GM23338 (cell line): Measurements from ENCODE around the gene HRH2. TPM values are rescaled to one million over a fixed set of nuclear protein-coding genes. Genes with fewer than 3 reads are reported as not detected.

Experiments
- ATAC-seq: fragments of 200-7000 bp; cut with Tn5 transposase; 3 replicates; pipeline ENCODE4 v1.9.1; 2020
- DNase-seq: peaks from one replicate; pipeline ENCODE4 v3.0.0-alpha.2; 2015; ENCODE audit warnings: low spot score
- H2AFZ ChIP-seq: fragments of 200-600 bp; sonication (generic); 2 replicates; pipeline ENCODE4 v1.8.0; 2016; ENCODE audit warnings: antibody characterized with exemption, mild to moderate bottlenecking, moderate library complexity
- H3F3A ChIP-seq: fragments of 200-600 bp; sonication (generic); replicated peaks from 2 replicates; pipeline ENCODE4 v1.8.0; 2017; ENCODE audit warnings: antibody characterized with exemption, mixed run types, low read depth
- H3K27ac ChIP-seq: fragments of 200-600 bp; sonication (generic); 2 replicates; pipeline ENCODE4 v1.6.1; 2016; ENCODE audit warnings: low read depth
- H3K27me3 ChIP-seq: fragments of 200-600 bp; sonication (generic); 2 replicates; pipeline ENCODE4 v1.8.0; 2016; ENCODE audit warnings: mild to moderate bottlenecking, mixed run types, moderate library complexity; ENCODE audit not compliant: insufficient read depth
- H3K36me3 ChIP-seq: fragments of 200-600 bp; sonication (generic); 2 replicates; pipeline ENCODE4 v1.8.0; 2016; ENCODE audit warnings: mild to moderate bottlenecking; ENCODE audit not compliant: insufficient read depth
- H3K4me1 ChIP-seq: fragments of 200-600 bp; sonication (generic); 2 replicates; pipeline ENCODE4 v1.8.0; 2016; ENCODE audit warnings: mild to moderate bottlenecking, moderate library complexity; ENCODE audit not compliant: insufficient read depth
- H3K4me2 ChIP-seq: fragments of 200-600 bp; sonication (generic); 2 replicates; pipeline ENCODE4 v1.7.1; 2017; ENCODE audit warnings: mixed run types
- H3K4me3 ChIP-seq: fragments of 200-600 bp; sonication (generic); 2 replicates; pipeline ENCODE4 v1.6.1; 2016; ENCODE audit warnings: mixed run types
- H3K79me2 ChIP-seq: fragments of 200-600 bp; sonication (generic); replicated peaks from 2 replicates; pipeline ENCODE4 v1.8.0; 2017; ENCODE audit warnings: mild to moderate bottlenecking; ENCODE audit not compliant: insufficient read depth
- H3K9me2 ChIP-seq: fragments of 200-600 bp; sonication (generic); 2 replicates; pipeline ENCODE4 v1.8.0; 2017; ENCODE audit not compliant: insufficient read depth
- H4K20me1 ChIP-seq: fragments of 200-600 bp; sonication (generic); replicated peaks from 2 replicates; pipeline ENCODE4 v1.8.0; 2017; ENCODE audit warnings: mild to moderate bottlenecking; ENCODE audit not compliant: insufficient read depth
- H3K27ac Mint-ChIP-seq: 2 replicates; pipeline ENCODE4 v1.8.0; 2020; ENCODE audit warnings: inconsistent platforms, mild to moderate bottlenecking, moderate library complexity, mixed read lengths
- H3K27me3 Mint-ChIP-seq: 3 replicates; pipeline ENCODE4 v1.8.0; 2022; ENCODE audit warnings: low read depth, mild to moderate bottlenecking, moderate library complexity, mixed read lengths, inconsistent platforms; ENCODE audit not compliant: insufficient read depth, poor library complexity
- H3K36me3 Mint-ChIP-seq: 3 replicates; pipeline ENCODE4 v1.8.0; 2021; ENCODE audit warnings: low read depth, mild to moderate bottlenecking, inconsistent platforms, moderate library complexity, mixed read lengths
- H3K4me1 Mint-ChIP-seq: 3 replicates; pipeline ENCODE4 v1.8.0; 2020; ENCODE audit warnings: mild to moderate bottlenecking, inconsistent platforms, mixed read lengths
- H3K4me3 Mint-ChIP-seq: 3 replicates; pipeline ENCODE4 v1.8.0; 2021; ENCODE audit warnings: moderate library complexity, mild to moderate bottlenecking, inconsistent platforms, mixed read lengths
- H3K9me3 Mint-ChIP-seq: 3 replicates; pipeline ENCODE4 v1.8.0; 2020; ENCODE audit warnings: moderate library complexity, mild to moderate bottlenecking, inconsistent platforms, mixed read lengths
- CREB1 ChIP-seq: fragments of 250-450 bp; sonication (Bioruptor Pico); IDR thresholded peaks from 2 replicates; pipeline ENCODE4 v1.5.0; 2020; ENCODE audit warnings: low read depth, mild to moderate bottlenecking, moderate library complexity
- EZH2 ChIP-seq: fragments of 200-600 bp; sonication (generic); IDR thresholded peaks from one replicate; pipeline ENCODE4 v1.8.0; 2017; ENCODE audit warnings: antibody characterized with exemption, mild to moderate bottlenecking, low read depth; ENCODE audit not compliant: unreplicated experiment
- EZH2phosphoT487 ChIP-seq: fragments of 200-600 bp; sonication (generic); IDR thresholded peaks from one replicate; pipeline ENCODE4 v1.8.1; 2018; ENCODE audit warnings: antibody characterized with exemption; ENCODE audit not compliant: unreplicated experiment
- JUNB ChIP-seq: IDR thresholded peaks from one replicate; pipeline ENCODE4 v1.6.1; 2016; ENCODE audit warnings: antibody characterized with exemption; ENCODE audit not compliant: unreplicated experiment
- NANOG ChIP-seq: IDR thresholded peaks from 2 replicates; pipeline ENCODE4 v1.6.1; 2016; ENCODE audit warnings: antibody characterized with exemption, borderline replicate concordance
- POLR2AphosphoS5 ChIP-seq: IDR thresholded peaks from 2 replicates; pipeline ENCODE4 v1.6.1; 2016; ENCODE audit warnings: antibody characterized with exemption, low read depth
- STAT1 ChIP-seq: IDR thresholded peaks from one replicate; pipeline ENCODE4 v1.6.1; 2016; ENCODE audit warnings: antibody characterized with exemption; ENCODE audit not compliant: unreplicated experiment
- ZNF114 ChIP-seq: fragments of 250-450 bp; sonication (Bioruptor Pico); IDR thresholded peaks from 2 replicates; pipeline ENCODE4 v1.5.0; 2020; ENCODE audit warnings: mild to moderate bottlenecking, moderate library complexity
- ZNF331 ChIP-seq: fragments of 250-450 bp; sonication (Bioruptor Pico); IDR thresholded peaks from 2 replicates; pipeline ENCODE4 v1.5.0; 2020; ENCODE audit warnings: low read depth, mild to moderate bottlenecking, moderate library complexity
- polyA plus RNA-seq: library from polyadenylated mRNA; unstranded; fragments of >200 nt; fragmentation: Nextera tagmentation; extraction: Ambion mirVana; gene quantifications from 2 replicates; pipeline ENCODE4 v1.2.1, GENCODE V29; 2016
- total RNA-seq: library from RNA; depleted of rRNA; stranded (reverse); fragments of >200 nt; shearing (Covaris generic); gene quantifications from 2 replicates; pipeline ENCODE4 v1.2.3, GENCODE V29; 2014
- TF ChIP-seq, protein P1 (sequence below), 2 experiments: fragments of 200-600 bp in 1 of 2; sonication (generic) in 1 of 2; conservative IDR thresholded peaks; 2 replicates each; pipeline versions ENCODE4 v1.5.1 to v1.6.1; 2016 to 2017; ENCODE audit warnings: antibody characterized with exemption in 2 of 2, low read depth in 2 of 2, mild to moderate bottlenecking in 2 of 2, moderate library complexity in 1 of 2
- TF ChIP-seq, protein P2 (sequence below): IDR thresholded peaks from 2 replicates; pipeline ENCODE4 v1.6.1; 2016; ENCODE audit warnings: antibody characterized with exemption
- TF ChIP-seq, protein P3 (sequence below): IDR thresholded peaks from one replicate; pipeline ENCODE4 v1.6.1; 2018; ENCODE audit warnings: antibody characterized with exemption; ENCODE audit not compliant: unreplicated experiment

Gene HRH2
- total and polyA plus RNA-seq, 2 experiments from 2014 or later, result 6.8 to 7.0 TPM

DNA sequence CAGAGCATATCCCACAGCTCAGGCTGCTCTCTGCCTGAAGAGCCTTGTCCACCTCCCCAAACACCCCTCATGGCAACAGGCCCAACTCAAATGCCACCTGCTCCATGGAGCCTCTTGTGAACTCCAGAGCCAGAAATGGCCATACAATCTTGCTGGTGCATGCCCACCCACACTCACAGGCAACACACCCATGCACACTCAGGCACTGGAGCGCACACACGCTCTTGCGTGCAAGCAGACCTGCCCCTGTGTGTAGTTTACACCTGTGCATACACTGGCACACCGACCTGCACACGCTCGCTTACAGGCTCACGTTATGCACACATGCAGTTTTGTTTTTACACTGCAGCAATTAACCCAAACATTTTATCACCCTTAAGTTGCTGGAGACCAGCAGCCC is 40.0 kb downstream of the HRH2 start:
- Histone ChIP-seq H3K36me3 (no peaks in the 10 kb centered on the region), H2AFZ (no peak overlapping the region), H3F3A (no peaks in the 10 kb centered on the region), H3K27ac (no peak overlapping the region; the same call in 1 of the 2 replicates), H3K4me2 (no peak overlapping the region), H3K27me3 (no peaks in the 10 kb centered on the region), H3K4me3 (no peak overlapping the region), H3K79me2 (no peaks in the 10 kb centered on the region), H3K9me2 (no peaks in the 10 kb centered on the region), H3K4me1 (peaks cover 13% of the 10 kb centered on the region), H4K20me1 (no peaks in the 10 kb centered on the region)
- no peak for DNase-seq
- H3K4me3 Mint-ChIP-seq, result no peak overlapping the region
- H3K9me3 Mint-ChIP-seq, result no peaks in the 10 kb centered on the region; the same call in 2 of the 3 replicates
- no peak for ATAC-seq
- peak overlapping the region; percentile 10; the same call in 1 of the 2 replicates for H3K27ac Mint-ChIP-seq
- peaks cover 16% of the 10 kb centered on the region for H3K27me3 Mint-ChIP-seq
- no peak for TF ChIP-seq NANOG
- TF ChIP-seq EZH2phosphoT487, result no peak
- no peak for TF ChIP-seq ZNF331
- no peak for TF ChIP-seq ZNF114 (CRISPR knock-in tag)
- no peak for TF ChIP-seq POLR2AphosphoS5
- no peak for TF ChIP-seq EZH2
- TF ChIP-seq STAT1, result no peak
- TF ChIP-seq, protein P1, sequence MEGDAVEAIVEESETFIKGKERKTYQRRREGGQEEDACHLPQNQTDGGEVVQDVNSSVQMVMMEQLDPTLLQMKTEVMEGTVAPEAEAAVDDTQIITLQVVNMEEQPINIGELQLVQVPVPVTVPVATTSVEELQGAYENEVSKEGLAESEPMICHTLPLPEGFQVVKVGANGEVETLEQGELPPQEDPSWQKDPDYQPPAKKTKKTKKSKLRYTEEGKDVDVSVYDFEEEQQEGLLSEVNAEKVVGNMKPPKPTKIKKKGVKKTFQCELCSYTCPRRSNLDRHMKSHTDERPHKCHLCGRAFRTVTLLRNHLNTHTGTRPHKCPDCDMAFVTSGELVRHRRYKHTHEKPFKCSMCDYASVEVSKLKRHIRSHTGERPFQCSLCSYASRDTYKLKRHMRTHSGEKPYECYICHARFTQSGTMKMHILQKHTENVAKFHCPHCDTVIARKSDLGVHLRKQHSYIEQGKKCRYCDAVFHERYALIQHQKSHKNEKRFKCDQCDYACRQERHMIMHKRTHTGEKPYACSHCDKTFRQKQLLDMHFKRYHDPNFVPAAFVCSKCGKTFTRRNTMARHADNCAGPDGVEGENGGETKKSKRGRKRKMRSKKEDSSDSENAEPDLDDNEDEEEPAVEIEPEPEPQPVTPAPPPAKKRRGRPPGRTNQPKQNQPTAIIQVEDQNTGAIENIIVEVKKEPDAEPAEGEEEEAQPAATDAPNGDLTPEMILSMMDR (conservative IDR thresholded peaks at IDR 0.05; ENCODE audit: low read depth in 2 of 2), result no peak
- TF ChIP-seq CREB1 (CRISPR knock-in tag), result no peak
- TF ChIP-seq, protein P2, sequence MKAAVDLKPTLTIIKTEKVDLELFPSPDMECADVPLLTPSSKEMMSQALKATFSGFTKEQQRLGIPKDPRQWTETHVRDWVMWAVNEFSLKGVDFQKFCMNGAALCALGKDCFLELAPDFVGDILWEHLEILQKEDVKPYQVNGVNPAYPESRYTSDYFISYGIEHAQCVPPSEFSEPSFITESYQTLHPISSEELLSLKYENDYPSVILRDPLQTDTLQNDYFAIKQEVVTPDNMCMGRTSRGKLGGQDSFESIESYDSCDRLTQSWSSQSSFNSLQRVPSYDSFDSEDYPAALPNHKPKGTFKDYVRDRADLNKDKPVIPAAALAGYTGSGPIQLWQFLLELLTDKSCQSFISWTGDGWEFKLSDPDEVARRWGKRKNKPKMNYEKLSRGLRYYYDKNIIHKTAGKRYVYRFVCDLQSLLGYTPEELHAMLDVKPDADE, result no peak
- no peak for TF ChIP-seq JUNB
- no peaks in the 10 kb centered on the region for H3K36me3 Mint-ChIP-seq
- peaks cover 22% of the 10 kb centered on the region for H3K4me1 Mint-ChIP-seq

DNA sequence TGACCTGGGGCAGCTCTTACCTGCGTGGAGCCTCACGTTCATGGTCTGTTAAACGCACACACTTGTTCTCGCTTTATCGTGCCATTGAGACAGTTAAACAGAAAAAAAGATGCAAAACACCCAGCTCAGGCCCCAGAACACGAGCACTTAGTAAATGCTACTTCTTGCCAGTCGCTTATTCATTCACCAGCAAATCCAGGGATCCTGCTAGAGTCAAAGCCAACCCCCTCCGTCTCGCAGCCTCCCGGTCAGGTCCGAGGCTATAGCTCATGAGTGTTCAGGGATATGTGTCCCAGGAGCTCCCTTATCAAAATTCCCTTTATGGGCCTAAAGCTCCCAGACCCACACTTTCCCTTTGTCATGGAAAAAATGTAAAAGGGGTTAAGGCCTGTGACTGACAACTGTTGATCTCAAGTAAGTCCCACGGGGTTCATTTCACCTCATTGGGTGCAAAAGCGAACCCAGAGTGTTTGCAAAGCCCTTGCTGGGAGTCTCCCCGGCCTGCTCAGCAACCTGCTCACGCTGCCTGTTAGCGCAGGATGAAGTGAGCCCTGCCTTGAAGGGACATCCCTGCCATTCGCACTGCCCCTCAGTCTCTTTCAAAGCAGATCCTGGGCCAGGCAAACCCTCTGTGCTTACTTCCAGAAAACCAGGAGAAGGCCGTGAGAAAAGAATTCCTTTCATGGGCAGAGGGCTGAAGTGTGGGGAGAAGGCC is 40.7 kb downstream of the HRH2 start:
- Histone ChIP-seq H3K4me3 (no peak overlapping the region), H3K27me3 (no peaks in the 10 kb centered on the region), H3K79me2 (no peaks in the 10 kb centered on the region), H3K36me3 (no peaks in the 10 kb centered on the region), H3F3A (no peaks in the 10 kb centered on the region), H3K4me2 (0 out of 2 replicates have a peak overlapping the region, but pooled peaks have one; percentile 26), H4K20me1 (no peaks in the 10 kb centered on the region), H2AFZ (no peak overlapping the region), H3K27ac (peak overlapping the region; percentile 66; the same call in 1 of the 2 replicates), H3K4me1 (peaks cover 13% of the 10 kb centered on the region), H3K9me2 (no peaks in the 10 kb centered on the region)
- Mint-ChIP-seq H3K36me3 (no peaks in the 10 kb centered on the region; the same call in 2 of the 3 replicates), H3K4me3 (no peak overlapping the region), H3K27me3 (peaks cover 16% of the 10 kb centered on the region), H3K27ac (no peak overlapping the region), H3K4me1 (peaks cover 22% of the 10 kb centered on the region), H3K9me3 (peaks cover 4% of the 10 kb centered on the region; the same call in 1 of the 3 replicates)
- ATAC-seq (no peak; the same call in 2 of the 3 replicates), DNase-seq (no peak)
- TF ChIP-seq POLR2AphosphoS5, result no peak
- TF ChIP-seq EZH2, result no peak
- no peak for TF ChIP-seq EZH2phosphoT487
- TF ChIP-seq, protein P2, result no peak
- TF ChIP-seq, protein P3, sequence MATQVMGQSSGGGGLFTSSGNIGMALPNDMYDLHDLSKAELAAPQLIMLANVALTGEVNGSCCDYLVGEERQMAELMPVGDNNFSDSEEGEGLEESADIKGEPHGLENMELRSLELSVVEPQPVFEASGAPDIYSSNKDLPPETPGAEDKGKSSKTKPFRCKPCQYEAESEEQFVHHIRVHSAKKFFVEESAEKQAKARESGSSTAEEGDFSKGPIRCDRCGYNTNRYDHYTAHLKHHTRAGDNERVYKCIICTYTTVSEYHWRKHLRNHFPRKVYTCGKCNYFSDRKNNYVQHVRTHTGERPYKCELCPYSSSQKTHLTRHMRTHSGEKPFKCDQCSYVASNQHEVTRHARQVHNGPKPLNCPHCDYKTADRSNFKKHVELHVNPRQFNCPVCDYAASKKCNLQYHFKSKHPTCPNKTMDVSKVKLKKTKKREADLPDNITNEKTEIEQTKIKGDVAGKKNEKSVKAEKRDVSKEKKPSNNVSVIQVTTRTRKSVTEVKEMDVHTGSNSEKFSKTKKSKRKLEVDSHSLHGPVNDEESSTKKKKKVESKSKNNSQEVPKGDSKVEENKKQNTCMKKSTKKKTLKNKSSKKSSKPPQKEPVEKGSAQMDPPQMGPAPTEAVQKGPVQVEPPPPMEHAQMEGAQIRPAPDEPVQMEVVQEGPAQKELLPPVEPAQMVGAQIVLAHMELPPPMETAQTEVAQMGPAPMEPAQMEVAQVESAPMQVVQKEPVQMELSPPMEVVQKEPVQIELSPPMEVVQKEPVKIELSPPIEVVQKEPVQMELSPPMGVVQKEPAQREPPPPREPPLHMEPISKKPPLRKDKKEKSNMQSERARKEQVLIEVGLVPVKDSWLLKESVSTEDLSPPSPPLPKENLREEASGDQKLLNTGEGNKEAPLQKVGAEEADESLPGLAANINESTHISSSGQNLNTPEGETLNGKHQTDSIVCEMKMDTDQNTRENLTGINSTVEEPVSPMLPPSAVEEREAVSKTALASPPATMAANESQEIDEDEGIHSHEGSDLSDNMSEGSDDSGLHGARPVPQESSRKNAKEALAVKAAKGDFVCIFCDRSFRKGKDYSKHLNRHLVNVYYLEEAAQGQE, result no peak
- TF ChIP-seq JUNB, result no peak
